Measurements from ENCODE around the gene CTXND1. TPM values are rescaled to one million over a fixed set of nuclear protein-coding genes. Genes with fewer than 3 reads are reported as not detected.

The CTXND1 gene
- not detected in 2 replicates for total RNA-seq

GRCh38 chr15:80252121-80252518 lies at the start of gene CTXND1:
Gene CTXND1, minus strand, starts transcription at chr15:80252213. Its CDS starts 50,264 bp downstream, at chr15:80201949.

GRCh38 chr15:80152896-80153876 lies 98.8 kb downstream of the CTXND1 start, which contains the start of gene FAH:
Gene FAH, plus strand, starts transcription at chr15:80152999. Its CDS starts 56 bp downstream, at chr15:80153055.

Other genes starting within 250 kb of the CTXND1 start
- 81.6 and 82.4 TPM in 2 replicates for gene ZFAND6, start 192.5 kb downstream of the CTXND1 start, total RNA-seq
- 17.1 and 19.4 TPM in 2 replicates for gene FAH, start 99.2 kb downstream of the CTXND1 start, total RNA-seq
- gene ARNT2, start 152.2 kb upstream of the CTXND1 start, total RNA-seq = not detected in 2 replicates

Data from mammary microvascular endothelial cell (primary cell).